Epidermal melanocyte (primary cell): ENCODE data around the gene TDO2.
"Not testable (repeated sequence)": the region's sequence is repeated elsewhere in the genome, so short reads cannot be mapped to it uniquely, and the experiment has no call there.

Experiments
- DNase-seq: peaks from one replicate; pipeline ENCODE4 v3.0.0; 2011; ENCODE audit warnings: low spot score; ENCODE audit not compliant: insufficient read length

The TDO2 gene

GRCh38 chr4:155907556-155907955 lies 4.1 kb downstream of the TDO2 start:
- no peak for DNase-seq

- no peak for DNase-seq
Measured at GRCh38 chr4:155908187-155909139, 5.0 kb downstream of the TDO2 start.

DNA sequence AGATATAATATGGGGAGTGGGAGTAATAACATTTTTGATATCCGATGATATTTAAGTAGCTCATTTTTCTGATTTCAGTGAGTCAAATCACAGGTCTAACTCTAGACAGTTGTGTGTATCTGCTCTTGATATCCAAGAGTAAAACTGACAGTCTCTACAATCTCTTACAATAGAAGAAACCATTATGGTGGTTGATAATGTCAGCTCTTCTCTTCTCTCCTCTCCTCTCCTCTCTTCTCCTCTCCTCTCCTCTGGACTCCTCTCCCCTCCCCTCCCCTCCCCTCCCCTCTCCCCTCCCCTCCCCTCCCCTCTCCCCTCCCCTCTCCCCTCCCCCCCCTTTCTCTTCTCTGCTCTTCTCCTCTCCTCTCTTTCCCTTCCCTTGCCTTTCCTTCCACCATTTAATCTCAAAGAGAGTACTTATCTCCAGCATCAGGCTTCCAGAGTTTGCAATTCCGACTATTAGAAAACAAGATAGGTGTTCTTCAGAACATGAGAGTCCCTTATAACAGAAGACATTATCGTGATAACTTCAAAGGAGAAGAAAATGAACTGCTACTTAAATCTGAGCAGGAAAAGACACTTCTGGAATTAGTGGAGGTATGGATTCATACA lies 6.2 kb downstream of the TDO2 start:
- no peak for DNase-seq

- no peak for DNase-seq
Measured at GRCh38 chr4:155911905-155912304, 8.4 kb downstream of the TDO2 start.

- no peak for DNase-seq
Measured at GRCh38 chr4:155914782-155915181, 11.3 kb downstream of the TDO2 start.

- DNase-seq, result no peak
Measured at GRCh38 chr4:155921597-155921996, 18.1 kb downstream of the TDO2 start.

- no peak for DNase-seq
Measured at GRCh38 chr4:155924637-155925036, 21.1 kb downstream of the TDO2 start.

DNA sequence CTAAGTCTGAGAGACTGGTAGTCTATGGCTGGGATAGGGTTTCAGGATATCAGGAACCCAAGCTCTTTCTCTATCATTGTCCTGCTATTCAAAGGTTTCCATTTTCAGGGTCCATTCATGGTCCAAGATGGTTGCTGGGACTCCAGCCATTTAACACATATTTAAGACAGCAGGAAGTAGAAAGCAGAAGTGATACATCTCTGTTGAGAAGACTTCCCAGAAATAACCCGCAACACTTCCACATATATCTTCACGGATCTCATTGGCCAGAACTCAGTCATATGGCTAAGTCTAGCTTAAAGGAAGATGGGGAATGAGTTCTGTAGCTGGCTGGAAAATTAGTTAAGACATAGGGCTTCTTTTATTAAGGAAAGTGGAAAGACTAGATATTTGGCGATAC lies 26.3 kb downstream of the TDO2 start:
- DNase-seq, result no peak

GRCh38 chr4:155930330-155930729 lies 26.8 kb downstream of the TDO2 start:
- DNase-seq, result no peak

- DNase-seq, result no peak
Measured at GRCh38 chr4:155931634-155932033, 28.1 kb downstream of the TDO2 start.

DNA sequence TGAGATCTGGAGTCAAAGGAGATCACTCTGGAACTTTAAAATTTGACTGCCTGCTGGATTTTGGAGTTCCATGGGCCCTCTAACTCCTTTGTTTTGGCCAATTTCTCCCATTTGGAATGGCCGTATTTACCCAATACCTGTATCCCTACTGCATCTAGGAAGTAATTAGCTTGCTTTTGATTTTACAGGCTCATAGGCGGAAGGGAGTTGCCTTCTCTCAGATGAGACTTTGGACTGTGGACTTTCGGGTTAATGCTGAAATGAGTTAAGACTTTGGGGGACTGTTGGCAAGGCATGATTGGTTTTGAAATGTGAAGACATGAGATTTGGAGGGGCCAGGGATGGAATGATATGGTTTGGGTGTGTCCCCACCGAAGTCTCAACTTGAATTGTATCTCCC lies 31.1 kb downstream of the TDO2 start:
- not testable (repeated sequence) for DNase-seq

DNA sequence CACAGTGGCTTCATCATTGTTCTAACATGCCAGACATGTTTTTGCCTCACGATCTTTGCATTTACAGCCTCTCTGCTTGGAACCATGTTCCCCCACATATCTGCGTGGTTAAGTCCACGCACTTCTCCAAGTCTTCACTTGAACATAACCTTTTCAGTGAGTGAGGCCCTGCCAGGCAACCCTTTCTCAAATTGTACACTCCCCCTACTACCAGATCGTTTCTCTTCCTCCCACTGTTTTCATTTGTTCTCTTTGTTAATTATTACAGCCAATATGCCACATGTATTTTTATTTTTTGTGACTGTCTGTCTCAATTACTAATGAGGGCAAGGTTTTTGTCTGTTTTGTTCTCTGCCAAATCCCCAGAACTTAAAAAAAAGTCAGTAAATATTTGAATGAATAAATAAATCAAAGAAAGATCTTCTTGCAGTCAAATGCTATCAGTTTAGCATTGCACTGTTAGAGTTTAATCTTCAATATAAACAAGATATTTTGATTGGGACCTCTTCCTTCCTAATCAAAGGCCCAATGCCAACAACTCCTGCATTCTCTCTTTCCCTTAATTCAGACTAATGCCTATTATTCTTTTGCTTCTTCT lies 32.0 kb downstream of the TDO2 start:
- DNase-seq, result no peak

DNA sequence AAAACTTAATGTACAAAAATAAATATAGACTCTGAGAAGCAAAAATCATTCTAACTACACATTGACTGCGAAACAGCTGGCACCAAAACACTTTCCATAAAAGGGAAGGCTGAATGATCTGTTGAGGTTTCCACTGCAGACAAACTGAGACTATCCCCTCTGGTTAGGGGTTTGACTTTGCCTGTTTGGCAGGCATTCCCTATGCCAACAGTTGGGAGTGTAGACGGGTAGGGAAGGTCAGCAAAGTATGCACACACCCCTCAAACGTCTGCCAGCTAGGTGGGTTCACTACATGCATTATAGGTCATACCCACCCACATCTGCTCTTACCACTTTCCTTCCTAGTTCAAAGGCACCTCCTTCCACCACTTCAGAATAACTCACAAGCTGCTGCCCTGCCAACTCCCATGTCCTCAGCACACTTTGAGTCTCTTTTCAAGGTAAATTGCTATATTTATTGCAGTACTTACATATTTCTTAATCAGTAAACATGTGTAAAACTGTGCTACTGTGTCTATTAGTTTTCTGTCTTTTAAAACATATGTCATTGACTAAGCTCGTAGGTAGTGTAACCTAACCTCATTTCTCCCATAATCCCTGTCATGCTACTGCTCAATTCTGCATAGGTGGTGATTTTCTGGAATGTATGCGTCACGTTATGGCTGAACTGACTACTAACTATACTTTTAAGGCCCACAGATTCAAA lies 37.7 kb downstream of the TDO2 start:
- no peak for DNase-seq

DNA sequence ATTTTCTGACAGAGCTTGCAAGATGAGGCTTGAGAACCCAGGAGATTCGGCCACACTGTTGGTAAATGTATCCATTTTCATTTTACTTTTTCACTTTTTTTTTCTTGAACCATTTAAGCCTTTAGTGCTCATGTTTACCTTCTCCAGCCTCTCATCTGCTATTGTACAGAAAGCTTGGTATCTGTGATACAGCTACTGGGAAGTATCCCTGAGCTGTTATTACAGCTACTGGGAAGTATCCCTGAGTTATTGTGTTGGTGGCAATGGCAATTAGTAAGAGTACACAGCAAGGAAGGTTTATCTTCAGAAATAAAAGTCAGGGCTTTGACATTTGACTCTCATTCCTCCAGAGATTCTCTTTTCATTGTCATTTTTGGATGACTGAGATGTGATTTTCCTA lies 38.3 kb downstream of the TDO2 start:
- DNase-seq, result no peak

GRCh38 chr4:155943605-155944291 lies 40.3 kb downstream of the TDO2 start:
- DNase-seq, result no peak

DNA sequence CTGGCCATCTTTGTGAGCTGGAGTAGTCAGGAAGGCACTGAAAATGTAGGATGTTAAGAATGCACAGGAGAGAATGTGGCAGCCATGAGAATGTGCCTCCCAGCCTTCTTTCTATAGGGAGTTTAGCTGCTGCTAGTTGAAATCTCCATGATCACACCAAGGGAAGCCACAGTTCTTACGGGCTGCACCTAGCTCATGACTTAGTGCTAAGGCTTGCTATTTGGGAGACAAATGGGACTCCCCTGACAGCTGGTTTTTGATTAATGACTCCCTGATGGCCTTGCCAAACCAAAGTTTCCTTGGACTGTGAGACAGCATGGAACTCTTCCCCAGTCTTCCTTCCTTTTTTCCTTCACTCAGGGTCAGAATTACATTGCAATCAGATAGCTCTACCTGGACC lies 41.0 kb downstream of the TDO2 start:
- DNase-seq, result no peak

GRCh38 chr4:155946486-155946885 lies 43.0 kb downstream of the TDO2 start:
- DNase-seq, result no peak

- no peak for DNase-seq
Measured at GRCh38 chr4:155948541-155948940, 45.0 kb downstream of the TDO2 start.

DNA sequence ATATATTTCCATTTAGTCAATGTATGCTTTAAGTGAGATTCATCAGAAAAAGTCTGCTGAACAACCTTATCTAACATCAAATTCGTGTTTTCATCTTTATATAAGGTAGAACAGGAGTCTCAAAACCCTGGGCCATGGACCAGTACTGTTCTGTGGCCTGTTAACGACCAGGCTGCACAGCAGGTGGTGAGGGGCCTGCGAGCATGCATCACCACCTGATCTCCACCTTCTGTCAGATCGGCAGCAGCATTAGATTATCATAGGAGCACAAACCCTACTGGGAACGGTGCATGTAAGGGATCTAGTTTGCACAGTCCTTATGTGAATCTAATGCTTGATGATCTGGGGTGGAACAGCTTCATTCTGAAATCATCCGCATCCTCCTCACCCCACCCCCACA lies 47.0 kb downstream of the TDO2 start:
- DNase-seq, result no peak

DNA sequence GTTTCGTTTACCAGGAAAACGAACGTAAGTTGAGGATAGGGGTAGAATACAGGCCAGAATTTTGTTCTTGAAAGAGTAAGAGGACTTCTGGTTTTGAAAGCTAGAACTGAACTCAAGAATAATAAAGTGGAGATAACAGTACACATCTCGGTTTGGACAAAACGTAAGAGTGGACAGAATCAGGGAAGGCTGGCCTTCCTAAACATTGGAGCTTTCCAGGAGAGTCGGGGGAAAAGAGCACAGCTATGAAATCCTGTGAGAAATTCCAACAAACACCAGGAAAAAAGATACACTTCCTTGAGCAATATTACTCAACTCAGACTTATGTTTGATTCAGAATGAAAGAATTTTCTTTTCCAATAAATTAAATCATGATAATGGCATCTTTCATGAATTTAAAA lies 49.0 kb downstream of the TDO2 start:
- DNase-seq, result no peak
